ENCODE results near the gene RGS16.

Gene RGS16

DNA sequence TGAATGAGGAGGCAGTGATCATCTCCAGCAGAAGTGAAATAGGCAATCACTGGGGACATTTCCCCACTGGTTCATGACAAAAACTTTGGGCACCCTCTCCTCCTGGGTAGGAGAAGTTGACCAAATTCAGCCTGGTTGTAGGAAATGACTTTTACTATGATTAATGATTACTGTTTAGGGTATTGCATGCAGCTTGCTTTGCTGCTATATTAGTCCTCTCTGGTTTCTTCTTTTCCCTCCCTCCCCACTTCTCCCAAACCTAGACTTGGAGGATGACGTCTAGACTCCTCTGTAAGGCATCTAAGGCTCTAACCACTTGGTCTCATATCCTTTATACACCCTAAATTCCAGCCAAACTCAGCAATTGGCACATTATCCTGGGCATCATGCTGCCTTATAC, 3.4 kb upstream of the RGS16 start:
- no peak for DNase-seq

DNA sequence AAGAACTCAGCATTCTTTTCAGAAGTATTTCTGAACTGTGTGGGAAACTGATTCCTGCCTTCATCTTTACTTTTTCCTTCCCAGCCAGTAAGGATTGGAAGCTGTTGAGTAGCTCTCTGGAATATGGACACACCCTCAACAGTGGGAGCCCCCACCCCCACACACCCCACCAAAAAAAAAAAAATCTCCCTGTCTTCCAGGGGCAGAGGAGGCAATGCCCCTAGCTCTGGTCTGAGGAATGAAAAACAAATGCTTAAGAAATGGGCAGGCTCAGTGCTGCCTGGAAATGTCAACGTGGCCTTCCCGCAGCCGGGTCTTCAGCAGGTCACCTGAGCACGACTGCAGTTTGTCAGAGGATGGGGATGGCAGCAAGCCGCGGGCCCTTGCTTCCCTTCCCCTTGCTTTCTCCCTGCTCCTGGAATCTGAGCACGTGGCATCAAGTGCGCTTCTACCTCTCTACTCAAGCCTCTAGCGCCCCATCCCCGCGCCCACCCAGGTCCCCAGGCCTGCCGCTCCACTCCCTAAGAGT, 479 bp downstream of the RGS16 start:
- no peak for DNase-seq

- DNase-seq, result no peak
Observed at GRCh38 chr1:182602935-182603645, 1.1 kb downstream of the RGS16 start.

- DNase-seq, result no peak
Observed at GRCh38 chr1:182601913-182602312, 2.3 kb downstream of the RGS16 start.

- peak; percentile 68 for DNase-seq
Observed at GRCh38 chr1:182601416-182601786, 2.8 kb downstream of the RGS16 start.

GRCh38 chr1:182600745-182601415, 3.3 kb downstream of the RGS16 start:
- DNase-seq, result no peak

DNA sequence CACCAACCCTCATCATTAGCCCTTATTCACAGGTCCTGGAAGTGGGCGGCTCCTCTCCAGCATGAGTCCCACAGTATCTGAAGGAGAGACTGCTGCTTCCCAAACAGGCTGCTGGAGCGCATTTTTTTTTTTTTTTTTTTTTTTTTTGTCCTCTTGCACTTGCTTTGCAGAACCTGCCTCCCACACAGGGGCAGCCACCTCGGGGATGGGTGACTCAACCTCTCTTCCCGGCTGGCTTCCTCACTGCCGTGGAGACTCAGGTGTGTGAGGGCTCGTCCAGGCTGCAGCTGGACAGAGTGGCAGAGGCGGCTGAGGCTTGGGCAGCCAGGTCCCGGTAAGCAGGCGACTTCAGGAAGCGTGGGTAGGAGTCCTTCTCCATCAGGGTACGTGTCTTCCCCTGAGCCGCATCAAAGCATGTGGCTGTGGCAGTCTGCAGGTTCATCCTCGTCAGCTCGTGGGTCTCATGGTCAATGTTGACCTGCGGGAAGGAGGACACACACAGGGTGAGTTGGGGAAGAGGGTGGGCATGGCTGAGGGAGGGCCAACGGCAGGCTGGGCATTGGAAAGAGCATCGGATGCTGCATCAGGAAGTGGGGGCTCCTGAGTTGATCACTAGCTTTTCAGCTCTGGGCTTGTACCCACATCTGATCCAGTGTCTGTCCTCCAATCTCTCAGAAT, 4.0 kb downstream of the RGS16 start:
- DNase-seq, result no peak

GRCh38 chr1:182599339-182599738, 4.8 kb downstream of the RGS16 start:
- DNase-seq, result no peak

DNA sequence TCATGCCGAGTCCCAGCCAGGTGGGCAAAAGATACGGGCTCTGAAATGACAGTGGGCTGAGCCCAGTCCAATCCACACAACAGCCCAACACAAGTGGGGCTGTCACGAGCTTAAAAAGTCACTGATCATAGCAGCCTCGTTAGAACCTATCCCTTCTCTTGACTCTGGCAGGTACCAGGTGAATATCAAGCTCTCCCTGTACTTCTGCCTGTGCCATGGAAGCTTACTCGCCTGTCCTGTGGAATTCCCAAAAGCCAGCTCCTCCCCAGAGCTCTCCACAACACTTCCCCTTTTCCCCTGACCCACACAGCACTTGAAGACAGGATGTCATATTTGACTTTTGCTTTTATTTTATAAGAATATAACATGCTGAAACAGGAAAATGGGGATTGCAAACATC, 5.9 kb downstream of the RGS16 start:
- DNase-seq, result no peak

GRCh38 chr1:182596934-182597333, 7.3 kb downstream of the RGS16 start:
- no peak for DNase-seq

DNA sequence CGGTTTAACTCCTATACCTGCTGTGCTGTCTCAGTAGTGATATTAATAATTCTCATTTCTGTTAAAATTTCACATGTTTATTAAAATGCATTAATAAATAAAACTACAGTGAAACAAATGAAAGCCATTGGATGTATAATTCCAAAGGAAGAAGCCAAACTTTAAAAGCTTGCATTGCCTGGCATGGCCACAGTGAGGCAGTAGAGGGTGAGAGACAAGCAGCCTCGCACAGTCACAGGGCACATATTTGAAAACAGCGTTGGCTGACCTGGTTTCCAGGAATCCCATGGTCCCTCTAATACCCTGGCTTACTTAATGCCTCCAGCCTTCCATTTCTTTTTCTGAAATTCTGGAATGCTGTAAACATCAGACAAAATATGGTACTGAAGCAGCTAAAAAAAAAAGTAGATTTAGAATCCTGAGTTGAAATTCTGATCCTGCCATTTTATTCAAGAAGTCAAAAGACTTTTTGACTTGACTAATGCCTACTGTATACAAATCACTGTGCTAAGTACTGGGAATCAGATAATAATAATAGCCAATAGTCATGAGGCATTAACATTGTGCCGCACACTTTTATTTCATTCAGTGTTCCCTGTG, 8.4 kb downstream of the RGS16 start:
- peak; percentile 68 for DNase-seq

DNA sequence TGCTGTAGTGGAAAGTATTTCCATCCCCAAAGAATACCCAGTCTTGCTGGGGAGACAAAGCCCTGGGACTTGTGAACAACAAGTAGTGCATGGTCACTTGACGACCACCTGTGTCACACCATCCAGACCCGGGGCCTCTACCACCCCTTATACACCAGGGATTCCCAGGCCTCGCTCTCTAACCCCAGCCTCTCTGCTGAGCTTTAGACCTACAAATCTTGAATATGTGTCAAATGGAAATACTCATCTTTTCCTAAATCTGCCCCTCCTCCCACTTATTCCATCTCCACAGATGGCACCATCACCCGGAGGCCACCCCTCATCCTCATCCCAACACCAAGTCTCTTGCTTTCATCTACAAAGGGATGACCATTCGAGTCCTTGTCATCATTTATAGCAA, 14.3 kb downstream of the RGS16 start:
- no peak for DNase-seq

DNA sequence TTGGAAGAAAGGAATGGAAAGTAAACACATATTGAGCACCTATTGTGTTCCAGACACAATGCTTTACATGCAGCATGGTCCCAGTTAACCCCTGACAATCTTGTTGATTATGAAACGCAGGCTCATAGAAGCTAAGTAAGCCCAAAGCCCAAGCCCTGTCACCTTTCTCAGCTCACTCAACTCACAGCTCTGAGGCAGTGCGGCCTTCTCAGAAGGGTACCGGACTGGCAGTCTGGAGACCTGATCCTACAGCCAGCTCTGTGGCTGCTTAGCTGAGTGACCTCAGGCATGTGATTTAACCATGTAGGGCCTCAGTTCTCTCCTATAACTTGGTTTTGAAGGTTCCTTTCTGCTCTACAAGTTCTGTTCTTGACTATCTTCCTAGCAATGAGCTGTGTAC, 14.7 kb downstream of the RGS16 start:
- DNase-seq, result no peak

DNA sequence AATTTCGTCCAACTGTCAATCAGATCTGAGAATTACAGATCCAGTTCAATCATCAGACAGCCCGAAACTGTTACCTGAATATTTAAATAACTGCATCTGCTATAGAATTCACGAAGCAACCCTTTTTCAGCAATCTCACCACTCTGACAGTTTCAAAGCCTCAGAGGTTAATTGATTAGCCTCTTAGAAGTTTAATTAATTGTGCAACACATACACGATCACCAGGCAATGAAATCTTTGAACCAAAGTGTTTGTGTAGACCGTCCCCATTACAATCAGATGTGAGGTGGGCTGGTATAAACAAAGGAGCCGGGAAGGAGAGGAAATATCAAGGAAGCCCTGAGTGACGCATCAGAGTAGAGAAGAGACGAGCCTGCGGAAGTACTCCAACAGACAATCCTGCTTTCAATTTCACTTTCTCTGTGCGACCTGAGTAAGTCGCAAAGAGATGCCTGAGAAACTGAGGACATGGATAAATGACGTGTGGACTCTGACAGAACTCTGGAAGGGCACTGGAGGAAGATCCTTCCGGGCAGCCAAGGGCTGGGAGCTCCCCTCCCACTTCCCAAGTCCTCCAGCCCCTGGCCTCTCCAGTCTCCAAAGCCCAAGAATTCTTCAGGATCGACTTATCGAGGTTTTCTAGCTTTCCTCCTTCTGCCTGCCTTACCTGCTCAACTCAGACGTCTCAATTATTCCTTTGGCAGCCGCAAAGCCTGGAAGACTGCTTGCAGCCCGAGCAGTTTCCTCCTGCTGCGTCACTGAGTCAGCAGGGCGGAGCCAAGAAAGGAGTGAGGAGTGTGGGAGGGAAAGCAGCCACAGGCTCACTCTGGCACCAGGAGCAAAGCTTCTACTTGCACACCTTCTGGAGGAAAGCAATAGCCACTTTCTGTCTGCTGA, 15.4 kb downstream of the RGS16 start, which contains the start of gene RNASEL:
RNASEL (minus strand) TSS at position 757 of the 897 bp plus-strand sequence. CDS start 2,450 bp downstream, outside the sequence.
- peak; percentile 85 for DNase-seq

DNA sequence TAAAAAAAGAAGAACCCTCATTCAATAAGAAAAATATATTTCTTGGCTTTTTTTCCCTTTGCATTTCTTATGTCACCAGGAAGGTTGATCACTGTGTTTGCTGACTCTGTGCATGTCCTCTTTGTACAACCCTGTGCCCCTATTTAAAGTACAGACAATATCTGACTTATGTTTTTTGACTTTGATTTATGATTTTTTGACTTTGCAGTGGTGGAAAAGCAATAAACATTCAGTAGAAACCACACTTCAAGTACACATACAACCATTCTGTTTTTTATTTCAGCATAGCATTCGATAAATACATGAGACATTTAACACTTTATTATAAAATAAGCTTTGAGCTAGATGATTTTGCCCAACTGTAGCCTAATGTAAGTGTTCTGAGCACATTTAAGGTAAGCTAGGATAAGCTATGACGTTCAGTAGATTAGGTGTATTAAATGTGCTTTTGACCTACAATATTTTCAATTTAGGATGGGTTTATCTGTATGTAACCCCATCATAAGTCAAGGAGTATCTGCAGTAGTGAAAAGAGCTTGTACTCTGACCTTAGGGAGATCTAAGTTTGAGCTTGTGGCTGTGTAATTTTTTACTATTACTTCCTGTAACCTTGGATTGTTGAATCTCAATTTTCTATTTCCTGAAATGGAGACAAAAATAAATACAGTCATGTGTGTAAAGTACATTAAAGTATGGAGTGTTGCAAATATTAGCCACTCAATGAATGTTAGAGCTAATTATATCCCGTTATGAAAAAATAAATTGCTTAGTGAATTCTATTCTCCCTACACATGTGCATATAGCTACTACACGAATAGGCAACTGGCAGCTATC, 16.3 kb downstream of the RGS16 start:
- no peak for DNase-seq

GRCh38 chr1:182587093-182587492, 17.1 kb downstream of the RGS16 start:
- DNase-seq, result no peak

DNA sequence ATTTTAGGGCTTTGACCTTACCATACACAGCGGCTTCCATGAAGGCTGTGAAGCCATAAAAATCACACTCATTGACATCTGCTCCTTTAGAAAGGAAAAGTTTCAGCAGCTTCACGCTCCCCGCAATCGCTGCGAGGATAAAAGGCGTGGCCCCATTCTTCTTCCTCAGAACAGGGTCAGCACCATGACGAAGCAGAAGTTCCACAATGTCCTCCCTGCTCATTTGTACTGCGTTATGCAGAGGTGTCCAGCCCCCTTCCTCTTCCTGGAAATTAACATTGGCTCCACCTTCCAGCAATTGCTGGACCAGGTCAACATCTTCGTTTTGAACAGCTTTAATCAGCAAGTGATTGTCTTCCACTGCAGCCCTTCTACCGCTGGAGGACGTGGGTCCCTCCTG, 17.8 kb downstream of the RGS16 start:
- no peak for DNase-seq

- no peak for DNase-seq
Observed at GRCh38 chr1:182584746-182585145, 19.4 kb downstream of the RGS16 start.

DNA sequence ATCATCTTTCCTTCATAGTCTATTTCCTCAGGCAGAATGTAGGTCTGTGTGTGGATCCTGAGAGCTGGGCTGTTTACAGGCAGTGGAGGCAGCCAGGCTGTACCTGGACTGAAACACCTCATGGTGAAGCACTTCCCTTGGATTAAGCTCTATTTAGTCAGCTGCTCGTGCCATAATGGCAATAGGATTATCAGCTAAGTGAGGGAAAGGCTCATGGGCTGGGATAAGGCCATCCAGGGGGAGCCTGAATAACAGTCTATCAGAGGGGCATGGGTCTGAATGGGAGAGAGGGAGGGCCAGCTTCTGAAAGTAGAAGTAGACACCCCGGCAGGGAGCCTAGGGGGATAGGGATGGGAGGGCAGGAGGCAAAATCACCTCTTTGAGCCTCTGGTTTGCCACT, 23.5 kb downstream of the RGS16 start:
- DNase-seq, result no peak

GRCh38 chr1:182575540-182576149, 28.5 kb downstream of the RGS16 start:
- DNase-seq, result no peak

- DNase-seq, result no peak
Observed at GRCh38 chr1:182574156-182574555, 30.0 kb downstream of the RGS16 start.

Data from right hindlimb (tissue), 1 donor.